Kidney epithelial cell (primary cell): Measurements from ENCODE around the gene FRMPD1. TPM values are rescaled to one million over a fixed set of nuclear protein-coding genes. Genes with fewer than 3 reads are reported as not detected.

Experiments
- DNase-seq: peaks from one replicate; pipeline ENCODE4 v3.0.0-alpha.2; 2010; ENCODE audit warnings: low read depth
- H3K27me3 ChIP-seq: 2 replicates; pipeline ENCODE4 v1.6.0; 2011; ENCODE audit warnings: low read length; ENCODE audit not compliant: control insufficient read depth, insufficient read depth
- H3K36me3 ChIP-seq: 2 replicates; pipeline ENCODE4 v1.5.1; 2011; ENCODE audit warnings: low read length; ENCODE audit not compliant: control insufficient read depth, insufficient read depth
- H3K4me3 ChIP-seq: 2 replicates; pipeline ENCODE4 v1.5.1; 2011; ENCODE audit warnings: low read depth, mild to moderate bottlenecking, control low read depth, low read length
- total RNA-seq: library from RNA; depleted of rRNA; stranded (reverse); fragments of >200 nt; gene quantifications from 2 replicates; pipeline ENCODE4 v1.2.3, GENCODE V29; 2015
- TF ChIP-seq, protein P1 (sequence below): IDR thresholded peaks from 2 replicates; pipeline ENCODE4 v1.5.1; 2011; ENCODE audit warnings: mild to moderate bottlenecking, moderate library complexity, low read length, control low read depth, inconsistent platforms; ENCODE audit not compliant: insufficient read depth, poor library complexity, severe bottlenecking

Gene FRMPD1
- total RNA-seq, 1 donor from 2014 or later: 0.04 TPM

DNA sequence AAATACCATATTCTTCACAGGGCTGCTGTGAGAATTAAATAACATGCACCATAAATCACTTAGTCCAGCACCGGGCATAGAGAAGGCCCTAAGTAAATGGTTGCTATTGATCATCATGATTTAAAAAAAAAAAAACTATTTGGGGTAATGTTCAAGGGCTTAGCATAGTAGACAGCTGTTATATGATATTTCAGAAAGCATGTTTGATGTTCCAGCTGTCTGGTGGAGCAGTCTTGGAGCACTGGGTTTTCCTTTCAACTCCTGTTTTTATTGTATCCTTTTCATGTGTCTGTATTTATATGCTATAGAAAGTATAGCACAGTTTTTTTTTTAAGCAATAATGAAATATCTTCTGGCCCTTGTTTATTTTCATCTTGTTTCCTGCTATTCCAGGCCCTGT is 30.4 kb upstream of the FRMPD1 start:
- Histone ChIP-seq H3K36me3 (no peaks in the 10 kb centered on the region), H3K27me3 (no peaks in the 10 kb centered on the region), H3K4me3 (no peak overlapping the region)
- no peak for DNase-seq
- TF ChIP-seq, protein P1, sequence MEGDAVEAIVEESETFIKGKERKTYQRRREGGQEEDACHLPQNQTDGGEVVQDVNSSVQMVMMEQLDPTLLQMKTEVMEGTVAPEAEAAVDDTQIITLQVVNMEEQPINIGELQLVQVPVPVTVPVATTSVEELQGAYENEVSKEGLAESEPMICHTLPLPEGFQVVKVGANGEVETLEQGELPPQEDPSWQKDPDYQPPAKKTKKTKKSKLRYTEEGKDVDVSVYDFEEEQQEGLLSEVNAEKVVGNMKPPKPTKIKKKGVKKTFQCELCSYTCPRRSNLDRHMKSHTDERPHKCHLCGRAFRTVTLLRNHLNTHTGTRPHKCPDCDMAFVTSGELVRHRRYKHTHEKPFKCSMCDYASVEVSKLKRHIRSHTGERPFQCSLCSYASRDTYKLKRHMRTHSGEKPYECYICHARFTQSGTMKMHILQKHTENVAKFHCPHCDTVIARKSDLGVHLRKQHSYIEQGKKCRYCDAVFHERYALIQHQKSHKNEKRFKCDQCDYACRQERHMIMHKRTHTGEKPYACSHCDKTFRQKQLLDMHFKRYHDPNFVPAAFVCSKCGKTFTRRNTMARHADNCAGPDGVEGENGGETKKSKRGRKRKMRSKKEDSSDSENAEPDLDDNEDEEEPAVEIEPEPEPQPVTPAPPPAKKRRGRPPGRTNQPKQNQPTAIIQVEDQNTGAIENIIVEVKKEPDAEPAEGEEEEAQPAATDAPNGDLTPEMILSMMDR: no peak

DNA sequence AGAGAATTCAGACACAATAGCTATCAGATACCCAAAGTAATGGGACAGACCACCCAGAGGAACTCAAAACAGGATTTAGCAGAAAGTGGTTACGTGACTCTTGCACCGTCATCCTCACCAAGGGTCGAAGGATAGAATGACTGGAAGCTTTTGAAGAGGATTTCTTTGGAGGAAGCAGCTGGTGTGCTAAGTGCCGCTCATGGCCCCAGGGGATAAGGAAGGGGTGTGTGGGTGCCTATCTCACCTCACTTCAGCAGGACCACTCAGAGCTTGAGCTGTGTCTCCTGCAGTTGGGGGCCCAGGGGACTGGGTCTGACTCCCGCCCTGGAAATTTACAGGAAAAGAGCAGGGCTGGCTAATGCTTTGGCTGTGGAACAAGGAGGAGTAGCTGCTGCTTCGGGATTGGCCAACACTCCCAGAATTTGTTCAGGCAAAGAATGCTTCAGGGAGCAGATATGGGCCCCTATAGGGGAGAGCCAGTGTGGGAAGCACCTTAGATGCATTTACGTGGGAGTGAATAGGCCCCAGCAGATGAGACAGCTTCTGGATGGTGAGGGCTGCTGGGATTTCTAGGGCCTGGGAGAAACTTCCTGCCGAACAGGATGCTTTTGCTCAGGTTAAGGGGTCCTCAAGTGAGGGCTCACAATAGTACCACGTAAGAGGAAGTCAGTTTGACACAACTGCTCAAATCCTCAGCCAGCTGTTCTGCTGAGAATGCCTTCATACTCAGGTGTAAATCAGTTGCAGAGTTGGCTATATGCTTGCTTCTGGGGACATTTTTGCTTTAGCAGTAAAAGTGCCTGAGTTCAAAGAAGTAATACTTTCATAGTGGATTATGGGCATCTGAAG is 29.3 kb upstream of the FRMPD1 start:
- no peak for DNase-seq
- no peak overlapping the region for H3K4me3 ChIP-seq
- no peaks in the 10 kb centered on the region for H3K27me3 ChIP-seq
- no peaks in the 10 kb centered on the region for H3K36me3 ChIP-seq
- TF ChIP-seq, protein P1: no peak

DNA sequence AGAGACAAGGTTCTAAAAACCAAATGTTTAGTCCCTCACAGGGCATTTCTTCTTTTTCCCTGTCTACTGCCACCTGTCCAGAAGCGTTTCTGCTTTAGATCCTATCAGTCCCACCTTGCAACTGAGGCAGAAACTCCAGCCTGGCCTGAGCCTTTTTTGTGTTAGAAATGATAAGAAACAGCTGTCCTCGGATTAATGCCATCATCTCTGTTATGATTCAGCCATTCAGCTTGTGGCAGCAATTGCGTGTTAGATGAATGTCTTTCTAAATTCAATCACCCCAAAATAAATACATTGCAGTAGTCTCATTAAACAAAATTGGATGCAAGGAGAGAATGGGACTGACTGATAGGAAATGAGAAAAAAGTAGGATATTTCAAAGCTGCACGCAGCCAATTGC is 28.3 kb upstream of the FRMPD1 start:
- H3K27me3 ChIP-seq: no peaks in the 10 kb centered on the region
- TF ChIP-seq, protein P1: no peak
- H3K4me3 ChIP-seq: no peak overlapping the region
- no peak for DNase-seq
- no peaks in the 10 kb centered on the region for H3K36me3 ChIP-seq

DNA sequence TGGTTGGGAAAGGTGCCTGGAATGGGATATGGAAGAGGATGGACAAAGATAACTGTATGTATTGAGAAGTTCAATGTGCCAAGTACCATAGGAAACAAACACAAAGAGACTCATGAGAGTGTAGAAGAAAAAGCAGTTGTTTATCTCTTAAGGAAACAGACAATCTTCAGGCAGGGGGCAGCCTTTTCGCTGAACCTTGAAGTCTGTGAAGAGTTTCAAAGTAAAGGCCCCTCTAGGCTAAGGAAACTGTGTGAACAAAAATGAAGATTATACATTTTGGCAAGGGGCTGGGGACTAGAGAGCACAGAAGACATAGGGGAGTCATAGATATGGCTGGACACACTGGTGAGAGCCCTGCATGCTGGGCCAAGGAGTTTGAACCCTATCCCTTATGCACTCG is 27.5 kb upstream of the FRMPD1 start:
- TF ChIP-seq, protein P1: no peak
- H3K4me3 ChIP-seq: no peak overlapping the region
- H3K36me3 ChIP-seq: no peaks in the 10 kb centered on the region
- DNase-seq: no peak
- no peaks in the 10 kb centered on the region for H3K27me3 ChIP-seq

DNA sequence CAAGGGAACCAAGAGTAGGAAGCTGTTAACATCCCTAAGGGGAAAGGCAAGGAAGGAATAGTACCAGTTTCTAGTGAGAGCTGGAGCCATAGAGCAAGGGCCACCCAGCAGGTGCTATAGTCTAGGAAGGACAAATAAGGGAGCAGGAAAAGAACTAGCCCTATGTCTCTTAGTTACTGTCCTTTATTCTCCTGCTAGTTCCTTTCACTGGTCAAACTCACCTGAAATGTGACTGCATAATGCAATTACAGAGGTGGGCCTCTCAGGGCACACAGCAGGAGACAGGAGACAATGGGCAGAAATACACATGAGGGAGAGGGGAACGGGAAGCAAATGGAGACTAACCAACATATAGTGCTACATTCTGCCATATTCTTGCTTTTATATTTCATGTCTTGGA is 26.7 kb upstream of the FRMPD1 start:
- no peaks in the 10 kb centered on the region for H3K36me3 ChIP-seq

More for the DNA sequence above, 26.7 kb upstream of the FRMPD1 start:
- Histone ChIP-seq H3K27me3 (no peaks in the 10 kb centered on the region), H3K4me3 (no peak overlapping the region)
- TF ChIP-seq, protein P1: no peak
- DNase-seq: no peak
